ENCODE measurements around the gene RBPMS2.

- TF ChIP-seq, protein P1, sequence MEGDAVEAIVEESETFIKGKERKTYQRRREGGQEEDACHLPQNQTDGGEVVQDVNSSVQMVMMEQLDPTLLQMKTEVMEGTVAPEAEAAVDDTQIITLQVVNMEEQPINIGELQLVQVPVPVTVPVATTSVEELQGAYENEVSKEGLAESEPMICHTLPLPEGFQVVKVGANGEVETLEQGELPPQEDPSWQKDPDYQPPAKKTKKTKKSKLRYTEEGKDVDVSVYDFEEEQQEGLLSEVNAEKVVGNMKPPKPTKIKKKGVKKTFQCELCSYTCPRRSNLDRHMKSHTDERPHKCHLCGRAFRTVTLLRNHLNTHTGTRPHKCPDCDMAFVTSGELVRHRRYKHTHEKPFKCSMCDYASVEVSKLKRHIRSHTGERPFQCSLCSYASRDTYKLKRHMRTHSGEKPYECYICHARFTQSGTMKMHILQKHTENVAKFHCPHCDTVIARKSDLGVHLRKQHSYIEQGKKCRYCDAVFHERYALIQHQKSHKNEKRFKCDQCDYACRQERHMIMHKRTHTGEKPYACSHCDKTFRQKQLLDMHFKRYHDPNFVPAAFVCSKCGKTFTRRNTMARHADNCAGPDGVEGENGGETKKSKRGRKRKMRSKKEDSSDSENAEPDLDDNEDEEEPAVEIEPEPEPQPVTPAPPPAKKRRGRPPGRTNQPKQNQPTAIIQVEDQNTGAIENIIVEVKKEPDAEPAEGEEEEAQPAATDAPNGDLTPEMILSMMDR (IDR thresholded peaks at IDR 0.05; ENCODE audit: borderline replicate concordance, extremely low read depth, low read length, poor library complexity, severe bottlenecking) = no peak
- TF ChIP-seq EZH2 (IDR thresholded peaks at IDR 0.05; ENCODE audit: borderline replicate concordance, low read depth, low read length, severe bottlenecking) = no peak
Measured at GRCh38 chr15:64717130-64717529, 58.3 kb downstream of the RBPMS2 start.

Measured in DND-41 (cell line).